K562 (cell line): ENCODE data around the gene GAL3ST1. TPM values are rescaled to one million over a fixed set of nuclear protein-coding genes. Genes with fewer than 3 reads are reported as not detected.

Experiments used
- ATAC-seq: fragments of 200-7000 bp; cut with Tn5 transposase; 3 replicates; pipeline ENCODE4 v1.9.1; 2020; ENCODE audit warnings: moderate library complexity
- BruUV-seq: library from RNA; stranded (reverse); fragments of 400-500 nt; replicated peaks from 2 replicates; lab custom pipeline; 2021; lab: Mats Ljungman, UMichigan
- CTCF ChIA-PET: fragments of 300-600 bp; formaldehyde crosslinking; extraction: SDS; loops from one replicate; lab custom pipeline; 2021; ENCODE audit warnings: low intra/inter-chr PET ratio; lab: Yijun Ruan, JAX
- POLR2A ChIA-PET: fragments of 300-600, 350-650 bp; sonication (Branson Sonifier 250); formaldehyde crosslinking; extraction: SDS; loops from one replicate; lab custom pipeline; 2021; ENCODE audit warnings: antibody characterized with exemption, inconsistent platforms; lab: Yijun Ruan, JAX
- DNase-seq, 4 experiments: peaks; one replicate each; pipeline versions ENCODE4 v3.0.0 to v3.0.0-alpha.2; 2011 to 2018; ENCODE audit warnings: low spot score in 3 of 4, mixed read lengths in 3 of 4; ENCODE audit errors: extremely low read depth in 1 of 4
- FAIRE-seq: peaks from 2 replicates; lab custom pipeline; 2011; peaks lifted over from hg19 to GRCh38; lab: Jason Lieb, UNC
- H2AFZ ChIP-seq: 2 replicates; pipeline ENCODE4 v1.6.0; 2011; ENCODE audit warnings: low read depth, low read length, control low read depth, inconsistent platforms
- H3K27ac ChIP-seq: fragments of 200-600 bp; 3 replicates; pipeline ENCODE4 v1.8.0; 2011; ENCODE audit warnings: low read depth, mild to moderate bottlenecking, control low read depth, inconsistent platforms, low read length, moderate library complexity, mixed read lengths; ENCODE audit errors: extremely low read depth
- H3K27me3 ChIP-seq, 2 experiments: fragments of 300-600 bp in 1 of 2; 2 replicates in 1 of 2; 3 replicates in 1 of 2; pipeline versions ENCODE4 v1.6.0 to v1.8.0; 2011; ENCODE audit warnings: inconsistent platforms in 2 of 2, low read length in 2 of 2, mild to moderate bottlenecking in 1 of 2, mixed read lengths in 1 of 2, moderate library complexity in 1 of 2; ENCODE audit not compliant: control insufficient read depth in 2 of 2, insufficient read depth in 2 of 2
- H3K36me3 ChIP-seq: fragments of 300-600 bp; 3 replicates; pipeline ENCODE4 v1.8.0; 2011; ENCODE audit warnings: mild to moderate bottlenecking, low read length, inconsistent platforms; ENCODE audit not compliant: control insufficient read depth, insufficient read depth
- H3K4me1 ChIP-seq, 2 experiments: fragments of 200-600 bp in 1 of 2; replicated peaks in 1 of 2; 2 replicates in 1 of 2; 3 replicates in 1 of 2; pipeline versions ENCODE4 v1.5.1 to v1.8.0; 2011; ENCODE audit warnings: inconsistent platforms in 2 of 2, low read length in 2 of 2, mild to moderate bottlenecking in 1 of 2, mixed read lengths in 1 of 2, moderate library complexity in 1 of 2; ENCODE audit not compliant: control insufficient read depth in 2 of 2, insufficient read depth in 2 of 2
- H3K4me2 ChIP-seq: 2 replicates; pipeline ENCODE4 v1.6.1; 2011; ENCODE audit warnings: low read length, control low read depth, inconsistent platforms, mixed read lengths; ENCODE audit not compliant: insufficient read depth
- H3K4me3 ChIP-seq: fragments of 200-600 bp; sonication (generic), shearing (Covaris generic); 2 replicates; pipeline ENCODE4 v1.5.1; 2016; ENCODE audit warnings: control low read depth, inconsistent platforms
- H3K79me2 ChIP-seq: fragments of 200-600 bp; 3 replicates; pipeline ENCODE4 v1.8.0; 2011; ENCODE audit warnings: low read length, inconsistent platforms; ENCODE audit not compliant: control insufficient read depth, insufficient read depth
- H3K9ac ChIP-seq, 2 experiments: 2 replicates each; pipeline versions ENCODE4 v1.6.0 to v1.6.1; 2011; ENCODE audit warnings: low read depth in 2 of 2, low read length in 2 of 2, control low read depth in 1 of 2, inconsistent platforms in 1 of 2, mild to moderate bottlenecking in 1 of 2, mixed read lengths in 1 of 2; ENCODE audit not compliant: insufficient read depth in 1 of 2
- H3K9me1 ChIP-seq: one replicate; pipeline ENCODE4 v1.6.0; 2011; ENCODE audit warnings: inconsistent platforms, mild to moderate bottlenecking, low read length, moderate library complexity; ENCODE audit not compliant: control insufficient read depth, insufficient read depth
- H3K9me3 ChIP-seq: replicated peaks from 2 replicates; pipeline ENCODE4 v1.5.1; 2011; ENCODE audit warnings: low read depth, low read length, inconsistent platforms; ENCODE audit not compliant: control insufficient read depth, insufficient read depth
- H4K20me1 ChIP-seq: replicated peaks from 2 replicates; pipeline ENCODE4 v1.6.1; 2011; ENCODE audit warnings: low read length, inconsistent platforms, mixed read lengths; ENCODE audit not compliant: control insufficient read depth, insufficient read depth
- C11orf30 ChIP-seq: fragments of 450-650 bp; IDR thresholded peaks from 2 replicates; pipeline ENCODE4 v1.6.1; 2016; ENCODE audit warnings: low read depth, mild to moderate bottlenecking
- CTCF ChIP-seq, 3 experiments: IDR thresholded peaks in 2 of 3; conservative IDR thresholded peaks in 1 of 3; 2 replicates each; pipeline ENCODE4 v1.5.1; 2011 to 2012; ENCODE audit warnings: low read length in 3 of 3, mild to moderate bottlenecking in 3 of 3, control low read depth in 2 of 3, improper control_type of control experiment in 1 of 3, inconsistent platforms in 1 of 3, low read depth in 1 of 3, mixed read lengths in 1 of 3, moderate library complexity in 1 of 3; ENCODE audit not compliant: insufficient read depth in 2 of 3
- OTX1 ChIP-seq: fragments of 450-650 bp; formaldehyde crosslinking; IDR thresholded peaks from 2 replicates; pipeline ENCODE4 v1.4.0; 2022; ENCODE audit warnings: mild to moderate bottlenecking
- RAD21 ChIP-seq, 2 experiments: fragments of 250-450 bp in 1 of 2; fragments of 450-650 bp in 1 of 2; sonication (Bioruptor Pico) in 1 of 2; formaldehyde crosslinking in 1 of 2; IDR thresholded peaks in 1 of 2; conservative IDR thresholded peaks in 1 of 2; 2 replicates each; pipeline versions ENCODE4 v1.4.0 to v1.8.0; 2020 to 2022; ENCODE audit warnings: mild to moderate bottlenecking in 2 of 2, moderate library complexity in 1 of 2
- SETDB1 ChIP-seq: IDR thresholded peaks from one replicate; pipeline ENCODE4 v1.6.1; 2012; ENCODE audit warnings: low read length, control low read depth, inconsistent platforms
- ZC3H8 ChIP-seq: fragments of 450-650 bp; IDR thresholded peaks from 2 replicates; pipeline ENCODE4 v1.6.1; 2017
- ZNF316 ChIP-seq: fragments of 450-650 bp; IDR thresholded peaks from 2 replicates; pipeline ENCODE4 v1.6.1; 2016
- WGBS: fragments of 100-300 bp; shearing (Covaris generic); methylation state at CpG from one replicate; pipeline ENCODE4 v1.1.6; 2016; ENCODE audit warnings: low coverage, mixed read lengths; ENCODE audit not compliant: insufficient coverage; ENCODE audit errors: missing lambda C conversion rate; 5-methylcytosine and 5-hydroxymethylcytosine counted together
- in situ Hi-C: fragments of 300-500 bp; cut with MboI; formaldehyde crosslinking; loops from 4 replicates; pipeline ENCODE4 v1.15.0; 2018; ENCODE audit warnings: inconsistent platforms, mixed read lengths
- intact Hi-C: fragments of 100-400 bp; cut with micrococcal nuclease; formaldehyde crosslinking; loops from 2 replicates; pipeline ENCODE4 v1.14.2; 2022
- polyA plus RNA-seq, 8 experiments: library from polyadenylated mRNA; depleted of rRNA in 4 of 8; stranded (reverse) in 5 of 8; unstranded in 3 of 8; fragments of >200 nt; fragmentation: Nextera tagmentation in 2 of 8; fragmentation: Illumina TruSeq in 1 of 8; extraction: Ambion mirVana in 2 of 8; extraction: Trizol in 1 of 8; gene quantifications; 2 replicates each; pipeline versions ENCODE4 v1.2.1 to v1.2.3, GENCODE V29; 2011 to 2014; ENCODE audit warnings: inconsistent platforms in 1 of 8, missing spikeins in 1 of 8
- total RNA-seq, 7 experiments: library from RNA; depleted of rRNA in 6 of 7; stranded (reverse); fragments of >200 nt in 6 of 7; fragmentation: Illumina TruSeq in 2 of 7; extraction: Trizol in 2 of 7; gene quantifications; 2 replicates each; pipeline versions ENCODE4 v1.2.1 to v1.2.3, GENCODE V29; 2011 to 2021; ENCODE audit warnings: low replicate concordance in 1 of 7

GAL3ST1 gene
- total and polyA plus RNA-seq, 9 of the 15 experiments (the other 6 are each of a cell fraction or from before 2014, with no cell fraction given) = 0.03 to 1.9 (median 0.33) TPM; not detected in 1

GRCh38 chr22:30602049-30602448 lies 27.6 kb upstream of the GAL3ST1 start:
- Histone ChIP-seq H3K4me2 (no peak overlapping the region), H3K27me3 (no peaks in the 10 kb centered on the region), H3K9ac (no peak overlapping the region), H3K4me3 (no peak overlapping the region), H3K4me1 (peaks cover 5 to 11% of the 10 kb centered on the region in 2 experiments; a peak in 3 of 5 replicates), H3K36me3 (no peaks in the 10 kb centered on the region), H3K79me2 (no peaks in the 10 kb centered on the region), H3K9me3 (no peaks in the 10 kb centered on the region), H2AFZ (no peak overlapping the region), H3K9me1 (no peaks in the 10 kb centered on the region), H3K27ac (no peak overlapping the region), H4K20me1 (no peaks in the 10 kb centered on the region)
- WGBS = 41% methylated on average over 3 of the region's 3 CpGs
- ChIA-PET POLR2A (interaction anchor here (1.4 kb wide), 1 partner anchor 11 kb away, joined by 7 read pairs; the partner anchor contains the start of gene PES1), CTCF (no interaction called here)
- peak; percentile 28; the same call in 2 of the 3 replicates for ATAC-seq
- TF ChIP-seq SETDB1 = no peak
- peak in 1 of 2 experiments; percentile 37; a peak in 2 of 4 replicates for TF ChIP-seq RAD21 (CRISPR knock-in tag; conservative IDR thresholded peaks at IDR 0.05 in 1 of 2, IDR thresholded peaks at IDR 0.05 in 1 of 2)
- TF ChIP-seq C11orf30 = peak; percentile 20; the same call in 1 of the 2 replicates
- TF ChIP-seq ZNF316 = peak; percentile 33
- peak; percentile 38 to 41 (median 39); a peak in 5 of 6 replicates for TF ChIP-seq CTCF (IDR thresholded peaks at IDR 0.05 in 2 of 3, conservative IDR thresholded peaks at IDR 0.05 in 1 of 3; ENCODE audit: insufficient read depth in 2 of 3, low read depth in 1 of 3, low read length in 3 of 3)
- no peak for TF ChIP-seq ZC3H8
- TF ChIP-seq OTX1 (CRISPR knock-in tag) = no peak
- peak in 1 of 4 experiments; percentile 45 for DNase-seq
- intact Hi-C loops (no loop called here), in situ Hi-C loops (loop anchor here (10.0 kb wide), 1 partner anchor 317 kb away; the partner anchor contains the start of gene CASTOR1)
- BruUV-seq = no TSS peak
- no peak for FAIRE-seq
